Measurements from ENCODE around the gene PODXL2. TPM values are rescaled to one million over a fixed set of nuclear protein-coding genes. Genes with fewer than 3 reads are reported as not detected.

The PODXL2 gene
- total RNA-seq, 4 donors from 2014 or later: 2.1 to 5.5 (median 4.4) TPM

GRCh38 chr3:127694467-127695215 is 65.7 kb downstream of the PODXL2 start:
- no peak for TF ChIP-seq POLR2A (IDR thresholded peaks at IDR 0.05)
- peak in 5 of 6 experiments; percentile 8 to 53 (median 42) for TF ChIP-seq CTCF (IDR thresholded peaks at IDR 0.05)
- intact Hi-C loops (cut with DNase I): no loop called here
- H3K4me1 ChIP-seq: peaks cover 14 to 53% (median 45%) of the 10 kb centered on the region in 3 donors
- H3K4me3 ChIP-seq: no peak overlapping the region
- H3K27me3 ChIP-seq: no peaks in the 10 kb centered on the region
- WGBS, 2 donors: 40 to 72% methylated on average over 8 to 13 of the region's 17 CpGs
- H3K9me3 ChIP-seq: no peaks in the 10 kb centered on the region
- no peak for DNase-seq
- H3K27ac ChIP-seq: no peak overlapping the region
- peaks cover 0 to 61% (median 0%) of the 10 kb centered on the region in 3 donors for H3K36me3 ChIP-seq

DNA sequence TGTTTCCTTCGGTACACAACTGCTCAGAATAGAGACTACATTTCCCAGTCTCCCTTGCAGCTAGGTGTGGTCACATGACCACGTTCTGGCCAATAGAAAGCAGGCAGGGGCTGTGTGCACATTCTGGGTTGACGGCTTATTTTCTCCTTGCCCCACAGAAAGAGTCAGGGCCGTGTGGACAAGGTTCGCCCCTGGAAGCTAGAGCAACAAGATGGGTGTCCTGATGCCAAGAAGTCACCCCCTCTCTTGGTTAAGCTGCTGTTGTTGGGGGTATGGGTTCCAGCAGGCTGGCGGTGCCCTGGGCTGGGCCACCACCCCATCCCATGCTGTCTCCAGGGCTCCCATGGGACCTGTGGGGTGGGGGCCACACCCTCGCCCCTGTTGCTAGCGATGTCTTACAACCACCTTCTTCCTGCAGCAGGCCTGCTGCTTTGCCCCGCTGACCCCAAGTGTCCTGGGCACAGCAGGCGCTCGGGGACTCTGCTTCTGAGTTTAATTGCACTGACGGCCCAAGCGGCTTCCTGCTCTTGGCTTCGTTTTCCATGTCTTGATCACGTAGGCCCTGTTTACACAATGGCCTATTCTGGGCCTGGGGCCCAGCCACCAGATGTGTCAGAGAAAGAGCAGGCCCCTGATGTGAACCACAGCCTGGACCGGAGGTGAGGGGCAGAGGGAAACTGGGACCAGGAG is 68.7 kb downstream of the PODXL2 start:
- peak overlapping the region in 3 of 4 donors; percentile 13 to 51 (median 26) for H3K4me3 ChIP-seq
- DNase-seq: peak; percentile 29
- peaks cover 0 to 45% (median 0%) of the 10 kb centered on the region in 3 donors for H3K36me3 ChIP-seq
- 19 to 36% methylated on average over 6 to 12 of the region's 16 CpGs for WGBS, 2 donors
- intact Hi-C loops (cut with DNase I): no loop called here
- no peaks in the 10 kb centered on the region for H3K27me3 ChIP-seq
- H3K9me3 ChIP-seq: no peaks in the 10 kb centered on the region
- TF ChIP-seq POLR2A (IDR thresholded peaks at IDR 0.05) (peak in 1 of 4 donors; percentile 10), CTCF (IDR thresholded peaks at IDR 0.05) (no peak)
- peaks cover 14 to 67% (median 49%) of the 10 kb centered on the region in 3 donors for H3K4me1 ChIP-seq
- H3K27ac ChIP-seq: peak overlapping the region; percentile 72 to 94 (median 88)

DNA sequence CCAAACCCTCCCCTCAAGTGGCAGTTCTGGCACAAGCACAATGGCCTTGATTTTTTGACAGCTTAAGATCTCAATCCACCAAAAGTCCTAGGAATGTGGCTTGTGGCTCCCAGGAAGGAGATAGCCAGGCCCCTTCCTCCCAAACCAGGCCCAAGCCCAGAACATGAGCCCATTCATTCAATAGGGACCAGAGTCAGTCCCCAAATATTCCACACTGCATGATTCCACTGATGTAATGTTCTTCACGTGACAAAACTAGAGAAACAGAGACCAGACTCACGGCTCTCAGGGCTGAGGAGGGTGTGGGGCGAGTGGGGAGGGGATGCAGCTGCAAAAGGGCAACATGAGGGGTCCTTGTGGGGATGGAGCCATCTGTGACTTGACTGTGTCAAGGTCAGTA is 69.3 kb downstream of the PODXL2 start:
- TF ChIP-seq CTCF (IDR thresholded peaks at IDR 0.05) (no peak), POLR2A (IDR thresholded peaks at IDR 0.05) (no peak)
- H3K4me1 ChIP-seq: peaks cover 14 to 67% (median 49%) of the 10 kb centered on the region in 3 donors
- H3K4me3 ChIP-seq: no peak overlapping the region
- no peak for DNase-seq
- intact Hi-C loops (cut with DNase I): no loop called here
- 53 to 80% methylated on average over 3 of the region's 3 CpGs for WGBS, 2 donors
- H3K27ac ChIP-seq: peak overlapping the region; percentile 72 to 94 (median 88)
- no peaks in the 10 kb centered on the region for H3K27me3 ChIP-seq
- H3K9me3 ChIP-seq: no peaks in the 10 kb centered on the region
- H3K36me3 ChIP-seq: peaks cover 0 to 45% (median 0%) of the 10 kb centered on the region in 3 donors

- no peaks in the 10 kb centered on the region for H3K27me3 ChIP-seq
- 78 to 80% methylated on average over 4 of the region's 6 CpGs for WGBS, 2 donors
These were observed 69.9 kb downstream of the PODXL2 start for GRCh38 chr3:127698691-127699415.

More at GRCh38 chr3:127698691-127699415, 69.9 kb downstream of the PODXL2 start:
- peaks cover 0 to 44% (median 0%) of the 10 kb centered on the region in 3 donors for H3K36me3 ChIP-seq
- peak overlapping the region; percentile 72 to 94 (median 88) for H3K27ac ChIP-seq
- TF ChIP-seq CTCF (IDR thresholded peaks at IDR 0.05): no peak
- TF ChIP-seq POLR2A (IDR thresholded peaks at IDR 0.05): no peak
- no peaks in the 10 kb centered on the region for H3K9me3 ChIP-seq
- no peak overlapping the region for H3K4me3 ChIP-seq
- H3K4me1 ChIP-seq: peaks cover 14 to 67% (median 49%) of the 10 kb centered on the region in 3 donors
- DNase-seq: no peak
- intact Hi-C loops (cut with DNase I): no loop called here
